Stomach smooth muscle (tissue), 2 donors: ENCODE measurements around the gene SLC41A3.

ENCODE experiments used
- H3K27ac ChIP-seq: one replicate; pipeline ENCODE4 v1.7.0; 2013; ENCODE audit warnings: mild to moderate bottlenecking, low read length, inconsistent platforms
- H3K27me3 ChIP-seq, 2 donors: one replicate each; pipeline ENCODE4 v1.7.0; 2013; ENCODE audit warnings: low read length in 2 of 2; ENCODE audit not compliant: insufficient read depth in 2 of 2, control insufficient read depth in 1 of 2
- H3K36me3 ChIP-seq, 2 donors: one replicate each; pipeline ENCODE4 v1.7.0; 2013; ENCODE audit warnings: low read length in 2 of 2; ENCODE audit not compliant: control insufficient read depth in 2 of 2, insufficient read depth in 2 of 2
- H3K4me1 ChIP-seq: one replicate; pipeline ENCODE4 v1.7.0; 2013; ENCODE audit warnings: low read length; ENCODE audit not compliant: control insufficient read depth, insufficient read depth
- H3K4me3 ChIP-seq, 2 donors: one replicate each; pipeline ENCODE4 v1.7.0; 2013; ENCODE audit warnings: low read length in 2 of 2
- H3K9ac ChIP-seq, 2 donors: one replicate each; pipeline ENCODE4 v1.7.0; 2013; ENCODE audit warnings: low read length in 2 of 2, mild to moderate bottlenecking in 1 of 2
- H3K9me3 ChIP-seq, 2 donors: one replicate each; pipeline ENCODE4 v1.7.0; 2013; ENCODE audit warnings: low read length in 2 of 2; ENCODE audit not compliant: control insufficient read depth in 2 of 2
- donor health status: healthy.
- donor health status: Pancreatic carcinoma.

The SLC41A3 gene

GRCh38 chr3:126016616-126017015 is 67.3 kb downstream of the SLC41A3 start:
- H3K9me3 ChIP-seq, result no peaks in the 10 kb centered on the region
- no peak overlapping the region for H3K9ac ChIP-seq
- no peak overlapping the region for H3K4me3 ChIP-seq
- peaks cover 2% of the 10 kb centered on the region for H3K4me1 ChIP-seq
- no peaks in the 10 kb centered on the region for H3K27me3 ChIP-seq
- H3K36me3 ChIP-seq, result peaks cover 11 to 24% of the 10 kb centered on the region in 2 donors
- no peak overlapping the region for H3K27ac ChIP-seq

- no peak overlapping the region for H3K9ac ChIP-seq
- H3K4me3 ChIP-seq, result no peak overlapping the region
- no peaks in the 10 kb centered on the region for H3K9me3 ChIP-seq
- no peak overlapping the region for H3K27ac ChIP-seq
- H3K4me1 ChIP-seq, result peaks cover 2% of the 10 kb centered on the region
- H3K27me3 ChIP-seq, result no peaks in the 10 kb centered on the region
- peaks cover 16 to 35% of the 10 kb centered on the region in 2 donors for H3K36me3 ChIP-seq
Observed at GRCh38 chr3:126015075-126015474, 68.8 kb downstream of the SLC41A3 start.

- Histone ChIP-seq H3K9ac (no peak overlapping the region), H3K36me3 (peaks cover 18 to 35% of the 10 kb centered on the region in 2 donors), H3K9me3 (no peaks in the 10 kb centered on the region), H3K4me3 (no peak overlapping the region), H3K4me1 (peaks cover 2% of the 10 kb centered on the region), H3K27ac (no peak overlapping the region), H3K27me3 (no peaks in the 10 kb centered on the region)
Observed at GRCh38 chr3:126014252-126014651, 69.7 kb downstream of the SLC41A3 start.

- H3K27ac ChIP-seq, result no peak overlapping the region
- H3K36me3 ChIP-seq, result peaks cover 19 to 35% of the 10 kb centered on the region in 2 donors
- H3K27me3 ChIP-seq, result no peaks in the 10 kb centered on the region
- no peak overlapping the region for H3K4me3 ChIP-seq
- H3K9me3 ChIP-seq, result no peaks in the 10 kb centered on the region
- H3K9ac ChIP-seq, result no peak overlapping the region
- H3K4me1 ChIP-seq, result peaks cover 2% of the 10 kb centered on the region
Observed at GRCh38 chr3:126013751-126014156, 70.2 kb downstream of the SLC41A3 start.

- Histone ChIP-seq H3K9me3 (no peaks in the 10 kb centered on the region), H3K4me1 (no peaks in the 10 kb centered on the region), H3K4me3 (no peak overlapping the region), H3K27me3 (no peaks in the 10 kb centered on the region), H3K27ac (no peak overlapping the region), H3K36me3 (peaks cover 39 to 44% of the 10 kb centered on the region in 2 donors), H3K9ac (no peak overlapping the region)
Observed at GRCh38 chr3:126009181-126009580, 74.7 kb downstream of the SLC41A3 start.

- Histone ChIP-seq H3K36me3 (peaks cover 39 to 41% of the 10 kb centered on the region in 2 donors), H3K4me3 (no peak overlapping the region), H3K9me3 (no peaks in the 10 kb centered on the region), H3K4me1 (no peaks in the 10 kb centered on the region), H3K9ac (no peak overlapping the region), H3K27ac (no peak overlapping the region), H3K27me3 (no peaks in the 10 kb centered on the region)
Observed at GRCh38 chr3:126008219-126008618, 75.7 kb downstream of the SLC41A3 start.

GRCh38 chr3:126005951-126006350 is 78.0 kb downstream of the SLC41A3 start:
- Histone ChIP-seq H3K4me1 (no peaks in the 10 kb centered on the region), H3K9ac (no peak overlapping the region), H3K4me3 (no peak overlapping the region), H3K9me3 (no peaks in the 10 kb centered on the region), H3K27ac (no peak overlapping the region), H3K27me3 (no peaks in the 10 kb centered on the region), H3K36me3 (peaks cover 25 to 35% of the 10 kb centered on the region in 2 donors)

- no peak overlapping the region for H3K4me3 ChIP-seq
- no peaks in the 10 kb centered on the region for H3K27me3 ChIP-seq
- no peak overlapping the region for H3K9ac ChIP-seq
- no peaks in the 10 kb centered on the region for H3K4me1 ChIP-seq
- peaks cover 20 to 28% of the 10 kb centered on the region in 2 donors for H3K36me3 ChIP-seq
- no peaks in the 10 kb centered on the region for H3K9me3 ChIP-seq
- H3K27ac ChIP-seq, result no peak overlapping the region
Observed at GRCh38 chr3:126004692-126005091, 79.2 kb downstream of the SLC41A3 start.

GRCh38 chr3:126004217-126004616 is 79.7 kb downstream of the SLC41A3 start:
- Histone ChIP-seq H3K27ac (no peak overlapping the region), H3K4me1 (no peaks in the 10 kb centered on the region), H3K27me3 (no peaks in the 10 kb centered on the region), H3K4me3 (no peak overlapping the region), H3K9ac (no peak overlapping the region), H3K36me3 (peaks cover 20 to 28% of the 10 kb centered on the region in 2 donors), H3K9me3 (no peaks in the 10 kb centered on the region)

GRCh38 chr3:126003447-126004190 is 80.3 kb downstream of the SLC41A3 start:
- Histone ChIP-seq H3K4me3 (no peak overlapping the region), H3K36me3 (peaks cover 20 to 26% of the 10 kb centered on the region in 2 donors), H3K9me3 (no peaks in the 10 kb centered on the region), H3K4me1 (no peaks in the 10 kb centered on the region), H3K9ac (no peak overlapping the region), H3K27me3 (no peaks in the 10 kb centered on the region), H3K27ac (no peak overlapping the region)

- Histone ChIP-seq H3K36me3 (peaks cover 6 to 13% of the 10 kb centered on the region in 2 donors), H3K4me1 (no peaks in the 10 kb centered on the region), H3K9me3 (no peaks in the 10 kb centered on the region), H3K27ac (no peak overlapping the region), H3K4me3 (no peak overlapping the region), H3K27me3 (no peaks in the 10 kb centered on the region), H3K9ac (no peak overlapping the region)
Observed at GRCh38 chr3:126002189-126002588, 81.7 kb downstream of the SLC41A3 start.
